GM19324 (cell line): ENCODE measurements around the gene TADA2B.

Experiments used
- ATAC-seq: cut with Tn5 transposase; IDR thresholded peaks from one replicate; pipeline ENCODE4 v1.9.1; 2021; ENCODE audit warnings: mild to moderate bottlenecking, moderate library complexity; ENCODE audit not compliant: unreplicated experiment, low FRiP score

Gene TADA2B

GRCh38 chr4:7043284-7044136 is at the start of gene TADA2B:
Gene TADA2B, plus strand, starts transcription at chr4:7043372. Its CDS starts 208 bp downstream, at chr4:7043580.
- peak; percentile 28 for ATAC-seq

- no peak for ATAC-seq
These were observed 46.7 kb upstream of the TADA2B start for GRCh38 chr4:6996481-6996880.

GRCh38 chr4:6999172-7000086 is 43.7 kb upstream of the TADA2B start:
- ATAC-seq = no peak

GRCh38 chr4:7000421-7001176 is 42.6 kb upstream of the TADA2B start:
- ATAC-seq = no peak

- no peak for ATAC-seq
These were observed 41.9 kb upstream of the TADA2B start for GRCh38 chr4:7001271-7001670.

GRCh38 chr4:7002336-7002735 is 40.8 kb upstream of the TADA2B start:
- ATAC-seq = no peak

- no peak for ATAC-seq
These were observed 39.8 kb upstream of the TADA2B start for GRCh38 chr4:7003176-7003878.

GRCh38 chr4:7003879-7004240 is 39.3 kb upstream of the TADA2B start:
- ATAC-seq = no peak

GRCh38 chr4:7004331-7004730 is 38.8 kb upstream of the TADA2B start:
- ATAC-seq = no peak

- ATAC-seq = no peak
These were observed 37.6 kb upstream of the TADA2B start for GRCh38 chr4:7005571-7005970.

- ATAC-seq = no peak
These were observed 36.8 kb upstream of the TADA2B start for GRCh38 chr4:7006411-7006810.

GRCh38 chr4:7007142-7007907 is 35.8 kb upstream of the TADA2B start:
- ATAC-seq = no peak

GRCh38 chr4:7007944-7008343 is 35.2 kb upstream of the TADA2B start:
- ATAC-seq = no peak

GRCh38 chr4:7009564-7009963 is 33.6 kb upstream of the TADA2B start:
- ATAC-seq = no peak

GRCh38 chr4:7013175-7013574 is 30.0 kb upstream of the TADA2B start:
- no peak for ATAC-seq

- no peak for ATAC-seq
These were observed 28.4 kb upstream of the TADA2B start for GRCh38 chr4:7014815-7015214.

GRCh38 chr4:7015383-7016035 is 27.7 kb upstream of the TADA2B start:
- no peak for ATAC-seq

- no peak for ATAC-seq
These were observed 27.1 kb upstream of the TADA2B start for GRCh38 chr4:7016086-7016485.

- no peak for ATAC-seq
These were observed 26.7 kb upstream of the TADA2B start for GRCh38 chr4:7016512-7016911.
